HEK293 (cell line): ENCODE results near the gene IL17RB.

Source experiments
- CTCF ChIA-PET: fragments of 350-600 bp; formaldehyde crosslinking; extraction: SDS; loops from one replicate; lab custom pipeline; 2021; ENCODE audit warnings: antibody characterized with exemption; lab: Yijun Ruan, JAX
- POLR2A ChIA-PET: fragments of 300-600 bp; formaldehyde crosslinking; extraction: SDS; loops from one replicate; lab custom pipeline; 2020; ENCODE audit warnings: antibody characterized with exemption, inconsistent platforms; lab: Yijun Ruan, JAX
- H3K27ac ChIP-seq: fragments of 200-500 bp; sonication (Bioruptor generic); 2 replicates; pipeline ENCODE4 v1.5.1; 2014; ENCODE audit warnings: low read depth, low read length, control low read depth, inconsistent platforms; ENCODE audit errors: extremely low read depth
- H3K36me3 ChIP-seq, 2 experiments: fragments of 200-500 bp in 1 of 2; sonication (Bioruptor generic) in 1 of 2; 1 replicate in 1 of 2; 2 replicates in 1 of 2; pipeline ENCODE4 v1.5.1; 2014 to 2017; ENCODE audit warnings: inconsistent platforms in 2 of 2, low read length in 2 of 2; ENCODE audit not compliant: control insufficient read depth in 2 of 2, insufficient read depth in 1 of 2
- H3K4me1 ChIP-seq: fragments of 200-500 bp; sonication (Bioruptor generic); 2 replicates; pipeline ENCODE4 v1.5.1; 2014; ENCODE audit warnings: mild to moderate bottlenecking, low read length, inconsistent platforms; ENCODE audit not compliant: control insufficient read depth, insufficient read depth
- H3K4me3 ChIP-seq: 2 replicates; pipeline ENCODE4 v1.5.1; 2011; ENCODE audit warnings: low read depth, mild to moderate bottlenecking, control low read depth, low read length, moderate library complexity
- H3K9me3 ChIP-seq: fragments of 200-500 bp; sonication (Bioruptor generic); 2 replicates; pipeline ENCODE4 v1.5.1; 2014; ENCODE audit warnings: low read depth, low read length, inconsistent platforms; ENCODE audit not compliant: control insufficient read depth, insufficient read depth
- BCL11B ChIP-seq: fragments of 450-650 bp; formaldehyde crosslinking; IDR thresholded peaks from 2 replicates; pipeline ENCODE4 v1.5.1; 2016; ENCODE audit warnings: low read depth, missing biosample characterization, missing genetic modification characterization
- EGR2 ChIP-seq: fragments of 450-650 bp; formaldehyde crosslinking; IDR thresholded peaks from 2 replicates; pipeline ENCODE4 v1.5.1; 2016; ENCODE audit warnings: low read depth, missing biosample characterization, missing genetic modification characterization
- ELK4 ChIP-seq: IDR thresholded peaks from 2 replicates; pipeline ENCODE4 v1.6.1; 2011; ENCODE audit warnings: mild to moderate bottlenecking, low read depth, low read length, borderline replicate concordance
- GFI1B ChIP-seq: fragments of 450-650 bp; formaldehyde crosslinking; IDR thresholded peaks from 2 replicates; pipeline ENCODE4 v1.5.1; 2016; ENCODE audit warnings: missing biosample characterization, missing genetic modification characterization
- HOXA7 ChIP-seq: sonication (generic); formaldehyde crosslinking; IDR thresholded peaks from 2 replicates; pipeline ENCODE4 v1.8.1; 2022; ENCODE audit warnings: missing genetic modification reagents, borderline replicate concordance
- RBAK ChIP-seq: fragments of 450-650 bp; formaldehyde crosslinking; IDR thresholded peaks from 2 replicates; pipeline ENCODE4 v1.5.1; 2016; ENCODE audit warnings: missing biosample characterization, missing genetic modification characterization
- ZBTB20 ChIP-seq: fragments of 450-650 bp; formaldehyde crosslinking; IDR thresholded peaks from 2 replicates; pipeline ENCODE4 v1.5.1; 2016; ENCODE audit warnings: missing biosample characterization, missing genetic modification characterization
- ZBTB21 ChIP-seq: fragments of 450-650 bp; formaldehyde crosslinking; IDR thresholded peaks from 2 replicates; pipeline ENCODE4 v1.5.1; 2017; ENCODE audit warnings: missing biosample characterization, missing genetic modification characterization
- ZBTB8A ChIP-seq: fragments of 450-650 bp; formaldehyde crosslinking; IDR thresholded peaks from 2 replicates; pipeline ENCODE4 v1.5.1; 2016; ENCODE audit warnings: missing biosample characterization, missing genetic modification characterization
- ZEB2 ChIP-seq: fragments of 450-650 bp; formaldehyde crosslinking; IDR thresholded peaks from 2 replicates; pipeline ENCODE4 v1.5.1; 2016; ENCODE audit warnings: missing biosample characterization, missing genetic modification characterization
- ZFP3 ChIP-seq: fragments of 450-650 bp; formaldehyde crosslinking; IDR thresholded peaks from 2 replicates; pipeline ENCODE4 v1.5.1; 2016; ENCODE audit warnings: low read depth, missing biosample characterization, missing genetic modification characterization
- ZNF174 ChIP-seq: fragments of 450-650 bp; formaldehyde crosslinking; IDR thresholded peaks from 2 replicates; pipeline ENCODE4 v1.5.0; 2017; ENCODE audit warnings: missing biosample characterization, mild to moderate bottlenecking, missing genetic modification characterization
- ZNF26 ChIP-seq: fragments of 450-650 bp; formaldehyde crosslinking; IDR thresholded peaks from 2 replicates; pipeline ENCODE4 v1.5.1; 2016; ENCODE audit warnings: missing biosample characterization, missing genetic modification characterization
- ZNF266 ChIP-seq: fragments of 450-650 bp; formaldehyde crosslinking; IDR thresholded peaks from 2 replicates; pipeline ENCODE4 v1.5.1; 2016; ENCODE audit warnings: missing biosample characterization, missing genetic modification characterization, low read depth
- ZNF302 ChIP-seq: fragments of 450-650 bp; formaldehyde crosslinking; IDR thresholded peaks from 2 replicates; pipeline ENCODE4 v1.5.1; 2016; ENCODE audit warnings: missing biosample characterization, missing genetic modification characterization, low read depth
- ZNF350 ChIP-seq: fragments of 450-650 bp; formaldehyde crosslinking; IDR thresholded peaks from 2 replicates; pipeline ENCODE4 v1.5.0; 2017; ENCODE audit warnings: missing biosample characterization, mild to moderate bottlenecking, missing genetic modification characterization
- ZNF610 ChIP-seq: fragments of 450-650 bp; formaldehyde crosslinking; IDR thresholded peaks from 2 replicates; pipeline ENCODE4 v1.5.1; 2016; ENCODE audit warnings: missing biosample characterization, missing genetic modification characterization, borderline replicate concordance
- ZNF768 ChIP-seq: fragments of 450-650 bp; formaldehyde crosslinking; IDR thresholded peaks from 2 replicates; pipeline ENCODE4 v1.5.1; 2018; ENCODE audit warnings: missing biosample characterization, mild to moderate bottlenecking, missing genetic modification characterization
- ZSCAN23 ChIP-seq: fragments of 450-650 bp; formaldehyde crosslinking; IDR thresholded peaks from 2 replicates; pipeline ENCODE4 v1.5.1; 2016; ENCODE audit warnings: missing biosample characterization, missing genetic modification characterization
- TF ChIP-seq, protein P1 (sequence below): fragments of 450-650 bp; formaldehyde crosslinking; IDR thresholded peaks from 2 replicates; pipeline ENCODE4 v1.5.1; 2016; ENCODE audit warnings: missing biosample characterization, missing genetic modification characterization
- TF ChIP-seq, protein P2 (sequence below): fragments of 450-650 bp; formaldehyde crosslinking; IDR thresholded peaks from 2 replicates; pipeline ENCODE4 v1.5.1; 2017; ENCODE audit warnings: missing biosample characterization, missing genetic modification characterization
- TF ChIP-seq, protein P3 (sequence below): fragments of 450-650 bp; formaldehyde crosslinking; conservative IDR thresholded peaks from 2 replicates; pipeline ENCODE4 v1.5.1; 2016; ENCODE audit warnings: low read depth, missing biosample characterization, missing genetic modification characterization
- TF ChIP-seq, protein P4 (sequence below): fragments of 450-650 bp; formaldehyde crosslinking; optimal IDR thresholded peaks from 2 replicates; pipeline ENCODE3; 2016; ENCODE audit warnings: missing biosample characterization, mild to moderate bottlenecking, missing genetic modification characterization
- TF ChIP-seq, protein P5 (sequence below): fragments of 450-650 bp; formaldehyde crosslinking; IDR thresholded peaks from 2 replicates; pipeline ENCODE4 v1.5.1; 2016; ENCODE audit warnings: missing biosample characterization, missing genetic modification characterization

IL17RB gene

GRCh38 chr3:53845881-53846133 lies 561 bp upstream of the IL17RB start:
- POLR2A ChIA-PET, result interaction anchor here (1.2 kb wide), 1 partner anchor 18 kb away, joined by 4 read pairs; no protein-coding TSS in a partner anchor

More at GRCh38 chr3:53845881-53846133, 561 bp upstream of the IL17RB start:
- TF ChIP-seq HOXA7 (CRISPR knock-in tag), result no peak
- TF ChIP-seq ZSCAN23, result no peak
- TF ChIP-seq ZFP3 (tag by site-specific recombination), result no peak
- TF ChIP-seq GFI1B, result no peak
- TF ChIP-seq ZNF302 (tag by site-specific recombination), result no peak
- TF ChIP-seq ZNF350 (tag by site-specific recombination), result no peak
- TF ChIP-seq, protein P1, sequence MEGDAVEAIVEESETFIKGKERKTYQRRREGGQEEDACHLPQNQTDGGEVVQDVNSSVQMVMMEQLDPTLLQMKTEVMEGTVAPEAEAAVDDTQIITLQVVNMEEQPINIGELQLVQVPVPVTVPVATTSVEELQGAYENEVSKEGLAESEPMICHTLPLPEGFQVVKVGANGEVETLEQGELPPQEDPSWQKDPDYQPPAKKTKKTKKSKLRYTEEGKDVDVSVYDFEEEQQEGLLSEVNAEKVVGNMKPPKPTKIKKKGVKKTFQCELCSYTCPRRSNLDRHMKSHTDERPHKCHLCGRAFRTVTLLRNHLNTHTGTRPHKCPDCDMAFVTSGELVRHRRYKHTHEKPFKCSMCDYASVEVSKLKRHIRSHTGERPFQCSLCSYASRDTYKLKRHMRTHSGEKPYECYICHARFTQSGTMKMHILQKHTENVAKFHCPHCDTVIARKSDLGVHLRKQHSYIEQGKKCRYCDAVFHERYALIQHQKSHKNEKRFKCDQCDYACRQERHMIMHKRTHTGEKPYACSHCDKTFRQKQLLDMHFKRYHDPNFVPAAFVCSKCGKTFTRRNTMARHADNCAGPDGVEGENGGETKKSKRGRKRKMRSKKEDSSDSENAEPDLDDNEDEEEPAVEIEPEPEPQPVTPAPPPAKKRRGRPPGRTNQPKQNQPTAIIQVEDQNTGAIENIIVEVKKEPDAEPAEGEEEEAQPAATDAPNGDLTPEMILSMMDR (tag by site-specific recombination), result 0 out of 2 replicates have a peak, but pooled peaks have one; percentile 5
- TF ChIP-seq EGR2, result no peak
- no peak for TF ChIP-seq RBAK
- peak; percentile 6; the same call in 1 of the 2 replicates for TF ChIP-seq ZBTB8A (tag by site-specific recombination)
- TF ChIP-seq, protein P2, sequence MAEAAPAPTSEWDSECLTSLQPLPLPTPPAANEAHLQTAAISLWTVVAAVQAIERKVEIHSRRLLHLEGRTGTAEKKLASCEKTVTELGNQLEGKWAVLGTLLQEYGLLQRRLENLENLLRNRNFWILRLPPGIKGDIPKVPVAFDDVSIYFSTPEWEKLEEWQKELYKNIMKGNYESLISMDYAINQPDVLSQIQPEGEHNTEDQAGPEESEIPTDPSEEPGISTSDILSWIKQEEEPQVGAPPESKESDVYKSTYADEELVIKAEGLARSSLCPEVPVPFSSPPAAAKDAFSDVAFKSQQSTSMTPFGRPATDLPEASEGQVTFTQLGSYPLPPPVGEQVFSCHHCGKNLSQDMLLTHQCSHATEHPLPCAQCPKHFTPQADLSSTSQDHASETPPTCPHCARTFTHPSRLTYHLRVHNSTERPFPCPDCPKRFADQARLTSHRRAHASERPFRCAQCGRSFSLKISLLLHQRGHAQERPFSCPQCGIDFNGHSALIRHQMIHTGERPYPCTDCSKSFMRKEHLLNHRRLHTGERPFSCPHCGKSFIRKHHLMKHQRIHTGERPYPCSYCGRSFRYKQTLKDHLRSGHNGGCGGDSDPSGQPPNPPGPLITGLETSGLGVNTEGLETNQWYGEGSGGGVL (tag by site-specific recombination), result no peak
- no peak for TF ChIP-seq ZNF768 (tag by site-specific recombination)
- TF ChIP-seq, protein P3, sequence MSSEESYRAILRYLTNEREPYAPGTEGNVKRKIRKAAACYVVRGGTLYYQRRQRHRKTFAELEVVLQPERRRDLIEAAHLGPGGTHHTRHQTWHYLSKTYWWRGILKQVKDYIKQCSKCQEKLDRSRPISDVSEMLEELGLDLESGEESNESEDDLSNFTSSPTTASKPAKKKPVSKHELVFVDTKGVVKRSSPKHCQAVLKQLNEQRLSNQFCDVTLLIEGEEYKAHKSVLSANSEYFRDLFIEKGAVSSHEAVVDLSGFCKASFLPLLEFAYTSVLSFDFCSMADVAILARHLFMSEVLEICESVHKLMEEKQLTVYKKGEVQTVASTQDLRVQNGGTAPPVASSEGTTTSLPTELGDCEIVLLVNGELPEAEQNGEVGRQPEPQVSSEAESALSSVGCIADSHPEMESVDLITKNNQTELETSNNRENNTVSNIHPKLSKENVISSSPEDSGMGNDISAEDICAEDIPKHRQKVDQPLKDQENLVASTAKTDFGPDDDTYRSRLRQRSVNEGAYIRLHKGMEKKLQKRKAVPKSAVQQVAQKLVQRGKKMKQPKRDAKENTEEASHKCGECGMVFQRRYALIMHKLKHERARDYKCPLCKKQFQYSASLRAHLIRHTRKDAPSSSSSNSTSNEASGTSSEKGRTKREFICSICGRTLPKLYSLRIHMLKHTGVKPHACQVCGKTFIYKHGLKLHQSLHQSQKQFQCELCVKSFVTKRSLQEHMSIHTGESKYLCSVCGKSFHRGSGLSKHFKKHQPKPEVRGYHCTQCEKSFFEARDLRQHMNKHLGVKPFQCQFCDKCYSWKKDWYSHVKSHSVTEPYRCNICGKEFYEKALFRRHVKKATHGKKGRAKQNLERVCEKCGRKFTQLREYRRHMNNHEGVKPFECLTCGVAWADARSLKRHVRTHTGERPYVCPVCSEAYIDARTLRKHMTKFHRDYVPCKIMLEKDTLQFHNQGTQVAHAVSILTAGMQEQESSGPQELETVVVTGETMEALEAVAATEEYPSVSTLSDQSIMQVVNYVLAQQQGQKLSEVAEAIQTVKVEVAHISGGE (tag by site-specific recombination), result peak; percentile 27; the same call in 1 of the 2 replicates
- no peak for TF ChIP-seq BCL11B (tag by site-specific recombination)
- TF ChIP-seq, protein P4, sequence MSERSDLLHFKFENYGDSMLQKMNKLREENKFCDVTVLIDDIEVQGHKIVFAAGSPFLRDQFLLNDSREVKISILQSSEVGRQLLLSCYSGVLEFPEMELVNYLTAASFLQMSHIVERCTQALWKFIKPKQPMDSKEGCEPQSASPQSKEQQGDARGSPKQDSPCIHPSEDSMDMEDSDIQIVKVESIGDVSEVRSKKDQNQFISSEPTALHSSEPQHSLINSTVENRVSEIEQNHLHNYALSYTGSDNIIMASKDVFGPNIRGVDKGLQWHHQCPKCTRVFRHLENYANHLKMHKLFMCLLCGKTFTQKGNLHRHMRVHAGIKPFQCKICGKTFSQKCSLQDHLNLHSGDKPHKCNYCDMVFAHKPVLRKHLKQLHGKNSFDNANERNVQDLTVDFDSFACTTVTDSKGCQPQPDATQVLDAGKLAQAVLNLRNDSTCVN, result no peak
- TF ChIP-seq ELK4, result no peak
- TF ChIP-seq, protein P5, sequence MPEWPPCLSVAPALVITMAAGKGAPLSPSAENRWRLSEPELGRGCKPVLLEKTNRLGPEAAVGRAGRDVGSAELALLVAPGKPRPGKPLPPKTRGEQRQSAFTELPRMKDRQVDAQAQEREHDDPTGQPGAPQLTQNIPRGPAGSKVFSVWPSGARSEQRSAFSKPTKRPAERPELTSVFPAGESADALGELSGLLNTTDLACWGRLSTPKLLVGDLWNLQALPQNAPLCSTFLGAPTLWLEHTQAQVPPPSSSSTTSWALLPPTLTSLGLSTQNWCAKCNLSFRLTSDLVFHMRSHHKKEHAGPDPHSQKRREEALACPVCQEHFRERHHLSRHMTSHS (tag by site-specific recombination), result no peak
- no peak for TF ChIP-seq ZNF610
- no peak for TF ChIP-seq ZNF266 (tag by site-specific recombination)
- no peak for TF ChIP-seq ZNF174 (tag by site-specific recombination)
- TF ChIP-seq ZEB2 (tag by site-specific recombination), result no peak
- TF ChIP-seq ZBTB20 (tag by site-specific recombination), result peak; percentile 81; the same call in 1 of the 2 replicates
- TF ChIP-seq ZNF26 (tag by site-specific recombination), result no peak
- no peak for TF ChIP-seq ZBTB21 (tag by site-specific recombination)
- H3K9me3 ChIP-seq, result no peaks in the 10 kb centered on the region
- CTCF ChIA-PET, result interaction anchor here (0.6 kb wide), 1 partner anchor 135 kb away, joined by 3 read pairs; no protein-coding TSS in a partner anchor
- peak overlapping the region; percentile 72; the same call in 1 of the 2 replicates for H3K27ac ChIP-seq
- peaks cover 0 to 8% of the 10 kb centered on the region in 2 experiments; a peak in 1 of 3 replicates for H3K36me3 ChIP-seq
- peak overlapping the region; percentile 44 for H3K4me3 ChIP-seq
- no peaks in the 10 kb centered on the region for H3K4me1 ChIP-seq
